K562 (cell line): ENCODE results near the gene NLGN2. TPM values are rescaled to one million over a fixed set of nuclear protein-coding genes. Genes with fewer than 3 reads are reported as not detected.

ENCODE experiments used
- DACH1 ChIP-seq: fragments of 450-650 bp; IDR thresholded peaks from 2 replicates; pipeline ENCODE4 v1.6.1; 2018; ENCODE audit not compliant: partially characterized antibody
- DDX20 ChIP-seq: fragments of 450-650 bp; IDR thresholded peaks from 2 replicates; pipeline ENCODE4 v1.6.1; 2016; ENCODE audit warnings: missing genetic modification characterization, low read depth, mild to moderate bottlenecking, missing compliant biosample characterization, moderate library complexity
- FIP1L1 ChIP-seq: fragments of 200-400 bp; formaldehyde crosslinking; IDR thresholded peaks from 2 replicates; pipeline ENCODE4 v1.6.1; 2018; ENCODE audit warnings: mild to moderate bottlenecking, low read depth, low read length; ENCODE audit not compliant: poor library complexity, severe bottlenecking
- MIER1 ChIP-seq: fragments of 450-650 bp; IDR thresholded peaks from 2 replicates; pipeline ENCODE4 v1.6.1; 2016; ENCODE audit warnings: antibody characterized with exemption, mild to moderate bottlenecking, low read depth
- NEUROD1 ChIP-seq: fragments of 150-350 bp; IDR thresholded peaks from 2 replicates; pipeline ENCODE4 v1.6.1; 2014; ENCODE audit warnings: borderline replicate concordance, low read length, low read depth; ENCODE audit not compliant: partially characterized antibody
- PHB2 ChIP-seq: fragments of 450-650 bp; IDR thresholded peaks from 2 replicates; pipeline ENCODE4 v1.6.1; 2017; ENCODE audit warnings: low read depth
- POLR2G ChIP-seq: fragments of 200-400 bp; formaldehyde crosslinking; IDR thresholded peaks from 2 replicates; pipeline ENCODE4 v1.6.1; 2017; ENCODE audit warnings: low read depth, mild to moderate bottlenecking, antibody characterized with exemption, low read length, moderate library complexity
- PRDM10 ChIP-seq: fragments of 450-650 bp; IDR thresholded peaks from 2 replicates; pipeline ENCODE4 v1.6.1; 2018; ENCODE audit not compliant: partially characterized antibody
- RAD51 ChIP-seq: fragments of 450-650 bp; IDR thresholded peaks from 2 replicates; pipeline ENCODE4 v1.7.1; 2016; ENCODE audit warnings: low read depth, mild to moderate bottlenecking, borderline replicate concordance
- RBFOX2 ChIP-seq: fragments of 200-400 bp; formaldehyde crosslinking; IDR thresholded peaks from 2 replicates; pipeline ENCODE4 v1.6.1; 2017; ENCODE audit warnings: low read depth, mild to moderate bottlenecking, low read length, moderate library complexity
- SNRNP70 ChIP-seq: fragments of 200-400 bp; formaldehyde crosslinking; optimal IDR thresholded peaks from 2 replicates; pipeline ENCODE3; 2017; ENCODE audit warnings: low read depth, low read length
- SREBF1 ChIP-seq: fragments of 150-350 bp; IDR thresholded peaks from 2 replicates; pipeline ENCODE4 v1.6.1; 2014; ENCODE audit warnings: antibody characterized with exemption, low read depth, low read length, borderline replicate concordance
- TEAD1 ChIP-seq, 2 experiments: fragments of 450-650 bp in 1 of 2; sonication (generic) in 1 of 2; formaldehyde crosslinking; IDR thresholded peaks; 2 replicates each; pipeline versions ENCODE4 v1.4.0 to v1.8.0; 2020 to 2022; ENCODE audit warnings: mild to moderate bottlenecking in 2 of 2, missing genetic modification reagents in 1 of 2
- ZBTB7A ChIP-seq: IDR thresholded peaks from 2 replicates; pipeline ENCODE4 v1.6.1; 2011; ENCODE audit warnings: low read depth, mild to moderate bottlenecking, low read length, moderate library complexity, borderline replicate concordance; ENCODE audit not compliant: control insufficient read depth
- ZFP30 ChIP-seq: fragments of 250-450 bp; sonication (Bioruptor Pico); IDR thresholded peaks from 2 replicates; pipeline ENCODE4 v1.8.0; 2022; ENCODE audit warnings: moderate library complexity, mild to moderate bottlenecking, inconsistent platforms, borderline replicate concordance
- ZNF280A ChIP-seq: fragments of 450-650 bp; IDR thresholded peaks from 2 replicates; pipeline ENCODE4 v1.6.1; 2018; ENCODE audit warnings: mild to moderate bottlenecking, low read depth; ENCODE audit not compliant: partially characterized antibody
- ZNF282 ChIP-seq: sonication (generic); formaldehyde crosslinking; IDR thresholded peaks from 2 replicates; pipeline ENCODE4 v1.8.1; 2023; ENCODE audit warnings: missing genetic modification reagents
- ZNF589 ChIP-seq: fragments of 200-800 bp; sonication (Bioruptor generic); IDR thresholded peaks from 2 replicates; pipeline ENCODE4 v1.6.1; 2016; ENCODE audit warnings: low read depth, missing genetic modification characterization, missing compliant biosample characterization
- polyA plus RNA-seq, 8 experiments: library from polyadenylated mRNA; depleted of rRNA in 4 of 8; stranded (reverse) in 5 of 8; unstranded in 3 of 8; fragments of >200 nt; fragmentation: Nextera tagmentation in 2 of 8; fragmentation: Illumina TruSeq in 1 of 8; extraction: Ambion mirVana in 2 of 8; extraction: Trizol in 1 of 8; gene quantifications; 2 replicates each; pipeline versions ENCODE4 v1.2.1 to v1.2.3, GENCODE V29; 2011 to 2014; ENCODE audit warnings: inconsistent platforms in 1 of 8, missing spikeins in 1 of 8
- total RNA-seq, 7 experiments: library from RNA; depleted of rRNA in 6 of 7; stranded (reverse); fragments of >200 nt in 6 of 7; fragmentation: Illumina TruSeq in 2 of 7; extraction: Trizol in 2 of 7; gene quantifications; 2 replicates each; pipeline versions ENCODE4 v1.2.1 to v1.2.3, GENCODE V29; 2011 to 2021; ENCODE audit warnings: low replicate concordance in 1 of 7
- TF ChIP-seq, protein P1 (sequence below): fragments of 450-650 bp; IDR thresholded peaks from 2 replicates; pipeline ENCODE4 v1.6.1; 2016

The NLGN2 gene
- total and polyA plus RNA-seq, 9 of the 15 experiments (the other 6 are each of a cell fraction or from before 2014, with no cell fraction given), result 0.11 to 7.8 (median 0.77) TPM

DNA sequence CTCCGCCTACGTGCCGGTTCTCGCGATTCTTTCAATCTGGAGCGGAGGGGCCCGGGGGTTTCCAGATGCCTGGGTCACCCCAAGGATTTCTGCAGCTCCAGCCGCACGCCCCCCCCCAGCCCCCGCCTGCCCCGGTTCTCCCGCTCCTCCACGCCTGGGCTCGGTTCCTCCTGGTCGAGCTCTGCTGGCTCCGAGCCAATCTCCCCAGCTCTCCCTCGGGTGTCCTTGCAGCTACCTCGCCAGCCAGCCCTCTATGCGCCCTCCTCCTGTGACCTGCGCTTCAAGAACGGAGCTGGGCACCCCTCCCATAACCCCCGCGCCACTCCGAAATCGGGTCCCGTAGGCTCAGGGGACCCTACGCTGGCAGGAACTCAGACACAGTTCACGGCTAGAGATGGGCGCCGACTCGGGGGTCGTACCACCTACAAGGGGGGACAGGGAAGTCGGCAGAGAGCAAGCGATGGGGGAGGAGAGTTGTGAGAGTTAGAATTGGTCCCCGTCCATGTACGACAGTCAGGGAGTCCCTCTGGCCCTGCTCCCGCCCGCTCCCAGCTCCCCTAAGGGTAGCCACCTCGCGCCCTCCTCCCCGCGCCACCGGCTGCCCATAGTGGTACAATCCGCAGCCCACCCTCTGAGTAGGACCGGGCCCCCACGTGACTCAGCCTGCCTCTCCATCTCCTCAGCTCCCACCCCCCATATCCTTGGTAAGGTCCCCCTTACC, 32.6 kb downstream of the NLGN2 start (continued):
- TF ChIP-seq ZNF589 (CRISPR knock-in tag), result no peak
- 0 out of 2 replicates have a peak, but pooled peaks have one; percentile 21 for TF ChIP-seq RBFOX2
- TF ChIP-seq ZNF280A, result no peak
- peak; percentile 96 for TF ChIP-seq PRDM10
- TF ChIP-seq, protein P1, sequence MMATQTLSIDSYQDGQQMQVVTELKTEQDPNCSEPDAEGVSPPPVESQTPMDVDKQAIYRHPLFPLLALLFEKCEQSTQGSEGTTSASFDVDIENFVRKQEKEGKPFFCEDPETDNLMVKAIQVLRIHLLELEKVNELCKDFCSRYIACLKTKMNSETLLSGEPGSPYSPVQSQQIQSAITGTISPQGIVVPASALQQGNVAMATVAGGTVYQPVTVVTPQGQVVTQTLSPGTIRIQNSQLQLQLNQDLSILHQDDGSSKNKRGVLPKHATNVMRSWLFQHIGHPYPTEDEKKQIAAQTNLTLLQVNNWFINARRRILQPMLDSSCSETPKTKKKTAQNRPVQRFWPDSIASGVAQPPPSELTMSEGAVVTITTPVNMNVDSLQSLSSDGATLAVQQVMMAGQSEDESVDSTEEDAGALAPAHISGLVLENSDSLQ, result no peak
- TF ChIP-seq FIP1L1, result no peak
- no peak for TF ChIP-seq DDX20 (tag)
- peak; percentile 45; the same call in 1 of the 2 replicates for TF ChIP-seq RAD51
- no peak for TF ChIP-seq ZFP30 (CRISPR knock-in tag)
- TF ChIP-seq ZNF282 (CRISPR knock-in tag), result no peak
- TF ChIP-seq PHB2, result no peak
- 0 out of 2 replicates have a peak, but pooled peaks have one; percentile 40 for TF ChIP-seq POLR2G
- no peak for TF ChIP-seq SNRNP70
- TF ChIP-seq TEAD1 (CRISPR knock-in tag; IDR thresholded peaks at IDR 0.05), result 0 out of 4 replicates have a peak, but pooled peaks of 1 of the 2 experiments have one; percentile 19
- peak; percentile 45; the same call in 1 of the 2 replicates for TF ChIP-seq ZBTB7A
- TF ChIP-seq MIER1, result no peak
- TF ChIP-seq SREBF1, result no peak
- no peak for TF ChIP-seq DACH1
- no peak for TF ChIP-seq NEUROD1
